CD4-positive, alpha-beta T cell treated with Interleukin-1 beta for 1 hour (primary cell): ENCODE measurements around the gene MORC2.

ENCODE experiments used
- DNase-seq, 2 donors: peaks; one replicate each; pipeline ENCODE4 v3.0.0-alpha.2; 2020 to 2022

The MORC2 gene

GRCh38 chr22:30968015-30968923, at the start of gene MORC2:
Gene MORC2, minus strand, starts transcription at chr22:30968774. Its CDS starts 885 bp downstream, at chr22:30967889.
- DNase-seq, result no peak

DNA sequence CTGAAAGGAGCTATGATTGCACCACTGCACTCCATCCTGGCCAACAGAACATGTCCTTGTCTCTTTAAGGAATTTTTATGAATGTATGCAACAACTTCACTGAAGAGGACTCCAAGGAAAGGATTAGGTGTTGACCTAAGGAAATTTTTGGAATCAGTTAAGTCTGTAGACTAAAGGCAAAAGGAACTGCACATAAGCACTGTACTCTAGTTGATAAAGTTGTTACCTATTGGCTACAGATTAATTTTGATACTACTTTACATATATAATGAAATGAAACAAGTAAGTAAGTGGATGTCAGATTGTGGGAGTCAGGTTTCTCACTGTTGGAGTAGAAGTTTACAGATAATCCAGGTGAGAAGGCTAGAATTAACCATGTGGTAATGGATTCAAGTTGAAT, 37.0 kb upstream of the MORC2 start:
- DNase-seq, result no peak

DNA sequence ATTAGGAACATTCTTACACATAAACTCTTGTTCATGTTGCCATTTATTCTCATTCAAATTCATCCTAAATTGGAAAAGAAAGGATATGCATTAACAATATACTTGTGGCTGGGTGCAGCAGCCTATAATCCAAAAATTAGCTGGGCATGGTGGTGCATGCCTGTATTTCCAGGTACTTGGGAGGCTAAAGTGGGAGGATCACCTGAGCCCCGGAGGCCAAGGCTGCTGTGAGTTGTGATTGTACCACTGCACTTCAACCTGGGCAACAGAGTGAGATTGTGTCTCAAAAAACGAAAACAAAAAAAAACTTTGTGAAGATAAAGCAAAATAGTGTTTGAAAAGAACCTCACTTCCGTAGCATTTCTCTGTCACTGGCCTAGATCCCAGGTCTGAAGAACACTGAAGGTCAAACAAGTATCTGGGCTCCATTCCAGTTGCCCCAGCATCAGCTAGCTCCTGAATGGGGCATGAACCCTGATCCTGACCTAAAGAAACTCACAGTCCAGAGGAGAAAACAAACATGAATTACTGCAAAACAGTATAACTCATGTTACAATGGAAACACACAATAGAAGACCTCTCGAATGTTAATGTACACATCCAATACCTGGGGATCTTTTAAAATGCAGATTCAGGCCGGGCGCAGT, 32.7 kb upstream of the MORC2 start:
- DNase-seq, result no peak

DNA sequence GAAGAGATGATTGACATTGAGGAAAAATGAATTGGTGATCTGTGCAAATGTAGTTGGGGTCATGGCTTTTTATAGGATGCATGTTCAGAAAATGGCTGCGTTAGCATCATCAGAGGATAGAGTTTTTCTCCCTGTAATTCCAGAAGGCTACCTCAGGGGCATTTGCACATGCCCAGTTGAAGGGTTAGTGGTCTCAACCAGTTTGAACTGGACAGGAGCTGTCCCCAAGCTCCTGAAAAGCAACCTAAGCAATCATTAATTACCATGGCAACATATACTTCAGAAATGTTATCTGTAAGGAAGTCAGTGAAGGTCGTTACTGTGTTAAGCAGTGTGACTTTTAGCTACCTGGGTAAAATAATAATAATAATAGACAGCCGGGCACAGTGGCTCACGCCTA, 29.8 kb upstream of the MORC2 start:
- no peak for DNase-seq

DNA sequence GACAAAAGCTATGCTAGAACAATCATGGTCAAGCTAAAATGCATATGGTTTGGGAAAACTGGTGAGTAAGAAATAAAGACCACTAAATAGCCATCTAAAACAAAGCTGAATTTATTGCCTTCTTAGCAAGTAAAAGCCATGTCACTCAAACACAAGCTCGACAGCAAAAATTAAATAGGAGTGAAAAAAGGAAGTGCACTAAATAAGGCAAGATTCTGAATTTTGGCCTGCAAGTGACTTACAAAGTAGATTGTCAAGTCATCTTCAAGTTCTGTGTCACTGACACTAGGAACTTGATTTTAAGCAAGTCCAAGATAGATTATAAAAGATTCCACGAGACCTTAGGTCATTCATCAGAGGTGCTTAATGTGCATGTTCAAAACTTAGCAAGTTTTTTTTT, 27.9 kb upstream of the MORC2 start:
- no peak for DNase-seq

DNA sequence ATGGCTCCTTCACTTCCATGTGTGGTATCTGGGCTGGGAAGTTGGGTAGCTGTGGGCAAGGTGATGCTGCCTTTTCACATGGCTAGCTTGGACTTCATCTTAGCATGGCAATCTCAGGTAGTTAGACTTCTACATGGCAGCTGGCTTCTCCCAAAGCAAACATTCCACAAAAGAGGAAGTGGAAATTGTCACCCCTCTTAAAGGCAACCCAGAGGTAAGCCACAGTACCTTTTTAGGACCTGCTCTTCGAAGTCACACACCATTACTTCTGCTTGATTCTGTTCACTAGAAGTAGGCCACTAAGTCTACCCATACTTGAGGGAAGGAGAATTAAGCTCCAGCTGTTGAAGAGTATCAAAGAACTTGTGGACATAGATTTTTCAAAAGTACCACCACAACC, 26.4 kb upstream of the MORC2 start:
- no peak for DNase-seq

DNA sequence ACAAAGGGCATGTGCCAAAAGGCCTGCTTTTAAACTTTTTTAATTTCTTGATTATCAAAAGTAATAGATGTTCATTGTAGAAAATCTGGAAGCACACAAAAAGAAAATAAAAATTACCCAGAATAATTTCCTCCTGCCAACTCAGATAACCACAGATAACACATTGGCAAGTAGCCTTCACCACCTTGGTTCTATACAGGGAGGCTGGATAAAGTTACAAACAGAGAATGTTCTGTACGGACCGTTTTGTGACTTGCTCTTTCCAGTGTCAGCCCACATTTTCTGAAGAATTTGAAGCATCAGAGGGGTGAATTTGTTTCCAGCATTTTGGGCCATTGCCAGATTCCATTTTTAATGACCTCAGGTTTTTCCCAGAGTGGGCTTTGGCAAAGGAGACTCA, 24.0 kb upstream of the MORC2 start:
- DNase-seq, result no peak

- no peak for DNase-seq
Measured at GRCh38 chr22:30990690-30991089, 22.1 kb upstream of the MORC2 start.

- DNase-seq, result no peak
Measured at GRCh38 chr22:30989474-30989873, 20.9 kb upstream of the MORC2 start.

DNA sequence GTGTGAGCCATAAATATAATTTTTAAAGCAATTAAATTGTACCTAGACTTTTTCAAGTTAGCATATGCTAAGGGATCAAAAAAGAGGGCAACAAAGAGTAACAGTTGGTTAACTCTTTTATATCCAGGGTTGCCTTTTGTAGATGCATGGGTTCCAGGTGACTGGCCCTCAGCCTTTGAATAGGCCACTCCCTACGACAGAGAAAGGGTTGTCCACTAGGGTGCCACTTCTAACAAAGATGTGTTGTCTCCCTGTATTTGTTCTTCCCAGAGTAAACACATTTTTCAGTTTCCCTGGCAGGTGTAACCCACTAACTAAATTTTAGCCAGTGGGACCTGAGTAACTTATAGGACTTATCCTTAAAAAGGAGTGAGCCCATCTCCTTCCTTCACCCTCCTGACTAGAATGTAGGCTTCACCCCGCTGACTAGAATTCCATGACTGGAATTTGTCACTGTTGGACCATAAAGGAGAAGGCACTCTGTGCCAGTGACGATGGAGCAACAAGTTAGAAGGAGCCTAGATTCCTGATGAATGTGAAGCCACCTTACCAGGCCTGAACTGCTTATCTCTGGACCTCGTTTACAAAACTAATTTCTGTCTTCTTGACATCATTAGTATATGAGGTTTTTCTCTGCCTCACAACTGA, 17.1 kb upstream of the MORC2 start:
- DNase-seq, result no peak

GRCh38 chr22:30984317-30984716, 15.7 kb upstream of the MORC2 start:
- no peak for DNase-seq

DNA sequence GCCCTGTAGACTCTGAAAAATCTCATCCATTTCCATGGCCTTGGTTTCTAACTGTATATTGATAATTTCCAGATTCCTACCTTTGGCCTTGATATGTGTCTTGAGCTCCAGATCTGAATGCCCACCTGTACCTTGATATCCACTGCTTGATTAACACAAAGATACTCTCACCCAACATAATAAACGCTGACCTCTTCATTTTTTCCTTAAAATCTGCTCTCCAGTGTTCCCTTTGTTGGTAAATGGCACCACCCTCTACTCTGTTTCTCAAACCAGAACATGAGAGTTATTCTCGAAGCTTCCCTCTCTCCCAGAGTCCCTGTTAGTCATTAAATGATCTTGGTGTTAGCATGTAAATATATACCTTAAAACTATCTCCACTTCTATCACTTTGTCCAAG, 13.9 kb upstream of the MORC2 start:
- DNase-seq, result no peak

DNA sequence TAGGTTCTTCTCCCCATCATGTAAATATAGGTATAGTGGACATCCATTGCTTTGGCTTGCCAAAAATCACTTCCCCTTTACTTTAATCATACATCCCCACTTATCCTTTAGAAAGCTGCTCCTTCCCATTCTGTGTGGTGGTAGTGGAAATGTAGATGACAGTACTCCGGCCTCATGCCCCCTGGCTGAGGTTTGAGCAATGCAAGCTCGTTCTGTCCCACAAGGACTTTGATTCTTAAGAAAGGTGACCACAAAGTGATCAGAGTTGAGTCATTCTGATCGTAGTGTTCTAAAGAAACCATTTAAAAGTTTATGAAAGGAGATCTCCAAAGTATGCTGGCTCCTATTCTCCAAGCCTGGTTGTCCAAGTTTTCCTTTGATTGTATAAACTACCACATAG, 11.4 kb upstream of the MORC2 start:
- no peak for DNase-seq

DNA sequence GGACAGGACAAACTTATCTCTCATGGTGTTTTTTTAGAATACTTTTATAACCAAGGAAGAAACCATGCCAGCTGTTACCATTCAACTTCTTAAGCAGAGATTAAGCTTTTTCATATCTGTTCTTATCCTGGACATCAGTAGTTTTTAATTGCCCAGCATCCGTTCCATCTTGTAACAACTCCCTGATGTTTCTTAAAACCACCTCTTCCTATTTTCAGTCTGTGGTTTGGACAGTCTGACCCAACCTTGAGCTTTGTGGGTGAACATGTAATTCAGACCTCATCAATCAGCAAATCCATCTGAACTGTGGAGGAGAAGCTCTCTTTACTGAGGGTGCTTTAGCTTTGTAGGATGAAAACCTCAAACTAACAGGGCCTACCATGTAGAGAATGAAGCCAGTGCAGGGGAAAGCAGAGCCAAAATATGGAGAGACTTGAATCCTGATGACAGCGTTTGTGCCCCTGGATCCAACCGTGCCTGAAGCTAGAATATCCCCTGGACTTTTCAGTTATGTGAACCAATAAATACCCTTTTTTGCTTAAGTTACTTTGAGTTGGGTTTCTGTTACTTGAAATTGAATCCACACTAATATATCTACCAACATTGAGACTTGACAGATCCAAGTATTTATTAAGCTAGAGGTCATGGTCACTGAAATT, 9.9 kb upstream of the MORC2 start:
- DNase-seq, result no peak

DNA sequence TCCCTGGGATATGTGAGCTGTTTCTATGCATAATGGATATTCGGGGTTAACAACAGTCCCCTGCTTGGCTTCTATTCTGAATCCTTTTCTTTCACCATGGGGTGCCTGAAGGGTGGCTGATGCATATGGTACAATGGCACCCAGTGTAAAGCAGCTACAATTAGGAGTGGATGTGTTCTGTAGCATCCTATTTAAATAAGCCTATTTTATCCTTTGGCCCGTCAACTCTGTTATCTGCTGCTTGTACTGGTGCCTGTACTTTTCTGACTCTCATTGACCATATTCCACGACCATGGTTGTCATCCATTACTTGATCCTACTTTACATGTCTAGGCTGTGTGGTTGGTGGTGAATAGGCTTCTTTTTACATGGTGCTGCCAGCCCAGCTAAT, 1.8 kb upstream of the MORC2 start:
- DNase-seq, result no peak

DNA sequence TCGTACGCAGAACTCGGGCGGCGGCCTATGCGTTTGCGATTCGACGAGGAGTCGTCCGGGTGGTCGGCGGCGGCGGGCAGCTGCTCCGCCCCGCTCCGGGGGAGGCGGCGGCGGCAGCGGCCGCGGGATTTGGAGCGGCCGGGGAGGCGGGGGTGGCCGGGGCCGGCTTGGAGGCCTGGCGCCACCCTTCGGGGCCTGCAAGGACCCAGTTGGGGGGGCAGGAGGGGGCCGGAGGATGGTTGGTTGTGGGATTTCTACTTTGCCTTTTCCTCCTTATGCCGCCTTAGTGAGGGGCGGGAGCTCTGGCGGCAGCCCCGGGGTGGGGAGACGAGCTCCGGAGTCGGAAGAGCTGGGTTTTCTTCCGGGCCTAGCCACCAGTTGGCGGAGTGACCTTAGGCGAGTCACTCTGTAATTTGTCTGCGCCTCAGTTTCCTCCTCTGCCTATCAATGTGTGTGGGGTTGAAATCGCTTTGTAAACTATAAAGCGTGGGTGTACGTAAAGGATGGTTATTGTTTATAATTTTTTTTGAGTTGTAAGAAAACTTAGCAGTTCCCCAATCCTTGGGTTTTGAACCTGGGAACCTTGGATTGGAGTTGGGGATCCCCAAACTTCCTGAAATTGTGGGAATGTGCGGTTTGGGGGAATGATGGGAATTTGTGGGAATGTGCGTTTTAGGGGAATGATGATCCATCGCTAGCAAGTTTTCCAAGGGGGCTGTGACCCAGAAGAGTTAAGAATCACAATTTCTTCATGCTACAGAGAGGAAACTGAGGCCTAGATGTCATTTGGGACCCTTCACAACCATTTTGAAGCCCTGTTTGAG, 1.2 kb upstream of the MORC2 start:
- DNase-seq, result peak in 1 of 2 donors; percentile 40

DNA sequence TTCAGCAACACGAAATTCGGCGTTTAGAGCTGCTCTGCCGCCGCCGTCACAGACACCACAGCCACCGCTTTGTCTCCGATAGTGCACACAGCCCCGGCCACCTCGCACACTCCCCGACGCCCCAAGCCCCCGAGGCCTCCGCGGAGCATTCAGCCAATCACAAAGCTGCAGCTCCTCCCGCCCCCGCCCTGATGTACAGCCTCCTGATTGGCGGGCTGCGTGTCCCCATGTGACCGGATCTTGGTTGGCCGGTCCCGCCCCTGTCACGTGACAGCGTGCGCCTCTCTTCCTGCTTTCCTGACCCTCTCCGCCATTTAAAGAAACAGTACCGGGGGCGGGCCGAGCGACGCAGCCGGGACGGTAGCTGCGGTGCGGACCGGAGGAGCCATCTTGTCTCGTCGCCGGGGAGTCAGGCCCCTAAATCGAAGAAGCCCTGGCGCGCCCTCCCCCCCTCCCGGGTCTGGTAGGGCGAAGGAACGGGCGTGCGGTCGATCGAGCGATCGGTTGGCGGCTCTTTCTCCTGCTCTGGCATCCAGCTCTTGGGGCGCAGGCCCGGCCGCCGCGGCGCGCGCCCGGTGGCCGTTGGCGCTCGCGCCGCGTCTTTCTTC, 454 bp upstream of the MORC2 start, which contains the start of gene TUG1:
Gene TUG1, plus strand, starts transcription at position 342 of the 608 bp plus-strand sequence.
- DNase-seq, result peak; percentile 98

- DNase-seq, result no peak
Measured at GRCh38 chr22:30964858-30965257, 3.7 kb downstream of the MORC2 start.

- DNase-seq, result no peak
Measured at GRCh38 chr22:30955153-30955552, 13.4 kb downstream of the MORC2 start.

DNA sequence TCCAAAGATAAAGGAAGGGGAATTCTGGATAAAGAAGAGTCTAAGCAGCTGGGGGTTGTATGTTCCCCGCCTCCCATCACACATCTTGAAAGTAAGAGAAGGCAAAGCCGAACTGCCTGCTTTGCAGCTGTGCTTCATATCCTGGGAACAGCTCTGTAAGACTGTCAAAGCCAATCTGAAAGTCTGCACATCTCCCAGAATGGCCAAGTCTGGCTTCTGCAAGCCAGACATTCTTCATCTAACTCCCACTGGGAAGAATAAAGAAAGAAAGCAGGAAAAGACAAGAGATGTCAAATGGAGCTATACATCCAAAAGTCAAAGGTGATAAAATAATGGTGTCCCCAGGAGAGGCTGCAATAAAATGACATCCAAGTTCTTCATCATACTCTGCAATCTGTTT, 15.4 kb downstream of the MORC2 start:
- no peak for DNase-seq

- DNase-seq, result no peak
Measured at GRCh38 chr22:30949934-30950660, 18.5 kb downstream of the MORC2 start.
